HG02798 (cell line): ENCODE measurements around the gene ETV5.
A peak's percentile ranks its signal among the peaks of the same experiment; 100 is the strongest.

Experiments used
- ATAC-seq: cut with Tn5 transposase; IDR thresholded peaks from one replicate; pipeline ENCODE4 v1.9.1; 2021; ENCODE audit warnings: mild to moderate bottlenecking; ENCODE audit not compliant: unreplicated experiment, poor library complexity

The ETV5 gene

DNA sequence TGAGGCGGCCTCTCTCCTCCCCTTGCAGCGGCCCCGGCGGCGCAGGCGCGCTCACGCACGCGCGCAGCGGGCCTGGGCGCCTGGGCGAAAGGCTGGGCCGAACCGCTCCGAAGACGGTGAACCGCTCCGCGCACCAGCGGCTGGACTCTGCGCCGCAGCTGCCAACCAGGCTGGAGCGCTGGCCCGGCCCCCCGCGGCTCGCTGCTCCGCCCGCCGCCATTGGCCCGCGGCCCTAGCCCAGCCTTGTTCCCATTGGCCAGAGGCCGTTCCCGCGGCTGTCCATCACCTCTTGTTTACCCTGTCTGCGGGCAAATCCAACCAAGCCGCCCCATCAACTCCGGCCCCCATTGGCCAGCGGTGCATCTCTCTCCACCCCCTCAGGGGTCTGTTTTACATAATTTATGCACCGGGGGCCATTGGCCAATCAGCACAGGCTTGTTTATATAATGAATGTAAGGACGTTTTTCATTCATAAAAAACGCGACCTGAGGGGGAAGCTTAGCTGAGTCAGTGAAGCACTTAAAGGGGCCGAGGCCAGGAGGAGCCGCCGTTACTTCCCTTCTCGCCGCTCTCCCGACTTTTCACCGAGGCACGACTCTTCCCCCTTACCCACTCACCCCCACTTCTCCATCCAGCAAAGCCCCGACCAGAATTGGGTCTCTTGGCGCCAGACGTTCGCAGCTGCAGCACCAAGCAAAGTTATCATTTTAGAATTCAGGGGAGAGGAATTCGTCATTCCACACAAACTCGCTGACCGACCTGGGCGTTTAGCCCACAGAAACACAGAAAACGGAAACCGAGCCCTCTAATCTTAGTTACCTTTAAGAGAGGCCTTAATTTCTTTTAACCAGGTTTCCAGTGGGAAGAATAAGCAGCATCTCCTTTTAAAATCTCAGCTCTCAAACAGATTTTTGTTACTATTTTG is at the start of gene ETV5:
Gene ETV5, minus strand, starts transcription at position 149 of the 925 bp plus-strand sequence. CDS start 3,221 bp downstream, outside the sequence.
- peak; percentile 98 for ATAC-seq

DNA sequence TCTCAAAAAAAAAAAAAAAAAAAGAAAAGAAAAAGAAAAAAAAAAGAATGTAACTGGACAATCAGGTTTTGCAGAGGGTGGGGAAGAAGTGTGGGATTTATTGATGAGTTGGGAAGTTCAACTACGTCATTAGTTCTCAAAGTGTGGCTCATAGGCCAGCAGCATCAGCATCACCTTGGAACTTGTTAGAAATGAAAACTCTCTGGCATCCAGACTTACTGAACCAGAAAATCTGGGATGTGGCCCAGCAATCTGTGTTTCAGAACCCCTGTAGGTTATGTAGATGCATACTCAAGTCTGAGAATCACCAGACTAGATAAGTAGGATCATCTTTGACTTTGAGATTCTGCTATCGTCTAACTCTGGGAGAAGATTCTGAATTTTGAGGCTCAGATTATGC is 45.8 kb upstream of the ETV5 start:
- no peak for ATAC-seq

GRCh38 chr3:186152889-186153292 is 44.0 kb upstream of the ETV5 start:
- ATAC-seq = peak; percentile 87

GRCh38 chr3:186152361-186152798 is 43.5 kb upstream of the ETV5 start:
- peak; percentile 21 for ATAC-seq

DNA sequence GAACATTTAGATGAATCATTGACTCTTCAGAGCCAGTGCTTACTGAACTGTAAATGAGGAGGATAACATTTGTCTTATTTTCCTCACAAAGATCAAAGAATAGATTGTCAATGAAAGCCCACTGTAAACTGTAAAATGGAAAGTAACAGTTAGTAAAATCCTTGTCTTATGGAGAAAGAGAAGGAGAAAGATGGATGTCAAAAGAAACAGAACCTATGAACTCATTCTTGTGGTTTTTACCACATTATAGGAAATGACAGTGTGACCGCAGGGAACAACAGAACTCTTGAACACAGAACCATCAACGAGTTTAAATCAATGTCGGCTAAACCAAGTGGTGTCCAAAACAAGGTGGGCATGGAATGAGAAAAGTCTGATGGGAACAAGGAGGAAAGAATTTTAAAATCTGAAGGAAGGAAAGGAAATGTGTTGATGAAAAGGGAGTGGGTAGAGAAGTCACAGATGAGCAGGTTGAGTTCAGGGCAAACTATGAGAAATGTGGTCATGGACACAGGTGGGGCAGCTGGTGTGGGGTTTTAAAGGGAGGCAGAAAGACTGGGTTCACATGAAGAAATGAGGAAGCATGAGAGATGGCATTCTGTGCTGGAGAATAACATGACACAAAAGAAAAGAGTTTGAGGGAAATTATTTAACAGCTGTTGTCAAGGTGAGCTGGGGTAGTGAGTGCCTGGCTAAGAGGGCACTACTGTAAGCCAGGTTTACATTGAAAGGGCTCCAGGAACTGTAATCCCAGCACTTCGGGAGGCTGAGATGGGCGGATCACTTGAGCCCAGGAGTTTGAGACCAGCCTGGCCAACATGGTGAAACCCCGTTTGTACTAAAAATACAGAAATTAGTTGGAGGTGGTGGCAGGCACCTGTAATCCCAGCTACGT is 42.4 kb upstream of the ETV5 start:
- no peak for ATAC-seq

DNA sequence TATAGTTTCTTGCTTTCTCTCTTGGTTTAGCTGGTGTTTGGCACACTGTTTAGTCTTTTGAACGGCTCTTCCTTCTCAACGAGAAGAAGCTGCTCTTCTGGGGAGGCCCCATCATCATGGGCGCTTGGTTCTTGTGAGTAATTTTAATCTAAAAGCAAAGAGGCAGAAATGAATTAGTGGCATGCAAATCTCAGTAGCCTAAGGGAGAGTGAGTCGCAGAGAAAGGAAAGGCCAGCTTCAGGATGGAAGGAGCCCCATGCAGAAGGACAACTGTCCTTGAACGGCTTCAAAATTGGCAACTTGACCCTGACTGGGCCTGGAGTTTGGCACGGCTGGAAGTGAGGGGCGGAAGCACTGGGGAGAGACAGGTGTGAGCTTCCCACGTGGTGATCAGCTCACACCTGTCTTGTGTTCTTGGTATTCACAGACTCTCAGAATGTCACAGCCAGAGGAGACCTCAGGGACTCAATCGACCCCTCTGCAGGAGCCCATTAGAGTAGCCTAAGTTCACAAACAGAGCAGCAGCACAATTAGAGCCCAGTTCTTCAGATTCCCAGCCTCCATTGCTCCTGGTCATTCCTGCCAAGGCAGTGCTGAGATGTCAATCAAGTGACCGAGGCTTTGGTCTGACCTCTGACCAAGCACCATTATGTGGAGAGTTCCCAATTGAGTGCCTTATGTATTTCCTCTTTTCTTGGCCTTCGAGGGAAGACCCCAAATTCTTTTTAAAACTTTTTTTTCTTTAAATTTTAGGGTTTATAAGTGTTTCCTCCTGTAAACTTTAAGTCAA is 41.3 kb upstream of the ETV5 start:
- ATAC-seq = no peak

DNA sequence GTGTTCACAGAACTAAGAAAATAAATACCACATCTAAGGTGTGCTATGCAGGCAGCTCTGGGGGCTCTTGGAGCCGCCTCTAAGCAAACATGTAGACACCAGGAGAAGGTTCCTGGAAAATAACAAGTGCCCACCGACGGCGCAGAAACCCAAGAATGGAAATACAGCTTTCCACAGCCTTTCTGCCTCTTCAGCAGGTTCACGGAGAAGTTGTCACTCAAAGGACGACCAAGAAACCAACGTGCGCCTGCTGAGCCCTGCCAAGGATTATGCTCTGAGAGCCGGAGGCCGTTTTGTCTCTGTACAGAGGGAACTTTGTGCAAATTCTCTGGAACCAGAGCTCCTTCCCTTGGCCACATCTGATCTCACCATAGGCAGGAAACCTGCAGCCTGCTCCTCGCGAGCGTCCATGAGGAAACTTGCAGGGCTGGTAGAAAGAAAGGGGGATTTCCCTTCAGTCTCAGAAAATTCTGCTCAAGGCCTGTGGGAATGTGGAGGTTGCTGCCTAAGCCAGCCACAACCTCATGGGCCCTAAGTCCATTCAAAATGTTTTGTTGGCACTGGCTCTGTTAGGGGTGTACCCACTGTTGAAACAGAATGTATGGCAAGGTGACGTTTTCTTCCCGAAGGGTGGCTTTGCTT is 40.6 kb upstream of the ETV5 start:
- ATAC-seq = no peak

DNA sequence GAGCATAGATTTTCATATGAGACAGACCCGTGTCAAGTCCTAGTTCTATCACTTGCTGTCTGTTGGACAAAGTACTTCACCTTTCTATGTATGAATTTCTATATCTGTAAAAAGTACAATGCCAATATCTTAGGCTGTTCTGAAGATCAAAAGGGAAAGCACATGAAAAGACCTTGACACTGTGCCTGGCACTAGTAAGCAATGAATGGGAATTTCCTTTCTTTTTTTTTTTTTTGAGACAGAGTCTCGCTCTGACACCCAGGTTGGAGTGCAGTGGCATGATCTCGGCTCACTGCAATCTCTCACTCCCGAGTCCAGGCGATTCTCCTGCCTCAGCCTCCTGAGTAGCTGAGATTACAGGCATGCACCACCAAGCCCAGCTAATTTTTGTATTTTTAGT is 35.4 kb upstream of the ETV5 start:
- no peak for ATAC-seq

DNA sequence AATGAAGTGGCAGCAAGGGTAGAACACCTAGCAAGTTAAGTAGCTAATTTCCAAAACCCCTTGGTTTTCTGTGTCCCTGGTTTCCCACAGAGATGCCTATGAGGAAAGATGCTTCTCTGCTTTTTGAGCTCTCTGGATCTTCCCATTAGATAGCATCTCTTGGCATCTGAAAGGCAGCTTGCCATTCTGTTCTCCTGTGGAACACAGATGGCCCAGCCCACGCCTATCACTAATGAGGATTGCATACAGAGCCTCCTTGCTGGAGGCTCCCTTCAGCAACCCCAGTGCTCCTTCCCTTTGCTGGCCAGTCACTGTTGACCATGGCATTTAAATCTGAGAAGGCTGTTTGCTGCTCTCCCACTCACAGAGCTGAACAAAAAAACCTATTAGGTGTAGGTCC is 34.4 kb upstream of the ETV5 start:
- ATAC-seq = no peak

GRCh38 chr3:186142393-186142932 is 33.6 kb upstream of the ETV5 start:
- ATAC-seq = no peak

- ATAC-seq = no peak
Observed at GRCh38 chr3:186141790-186142189, 32.9 kb upstream of the ETV5 start.

DNA sequence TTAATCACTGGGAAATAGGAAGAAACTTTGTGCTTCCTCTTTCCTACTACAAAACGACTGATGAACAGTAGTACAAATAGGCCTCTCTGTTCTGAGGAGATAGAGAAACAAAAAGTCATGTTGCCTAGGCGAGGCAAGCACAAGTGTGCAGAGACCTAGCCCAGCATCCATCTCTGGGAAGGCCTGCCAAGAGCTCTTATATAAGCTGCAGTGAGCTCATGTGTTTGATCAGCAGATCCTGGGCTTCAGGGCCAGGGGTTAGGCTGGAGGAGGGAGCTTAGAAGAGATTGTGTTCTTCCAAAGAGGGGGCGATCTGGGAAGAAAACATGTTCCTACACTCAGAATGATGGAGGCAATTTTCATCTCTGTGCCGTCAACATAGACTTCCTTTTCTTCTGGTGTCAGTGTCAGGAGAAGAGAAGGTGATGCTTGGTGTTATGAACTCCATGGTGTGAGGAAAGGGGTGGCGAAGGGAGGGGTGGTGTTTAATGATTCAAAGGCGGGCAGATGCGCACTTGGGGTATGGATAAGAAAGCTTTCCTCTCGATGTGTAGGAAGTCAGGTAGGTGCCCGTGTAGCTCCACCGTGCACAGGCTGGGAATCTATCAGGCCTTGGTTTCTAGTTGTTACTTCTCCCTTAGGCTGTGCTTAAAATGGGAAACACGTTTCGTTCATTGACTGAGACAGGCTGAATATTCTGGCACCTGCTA is 29.5 kb upstream of the ETV5 start:
- no peak for ATAC-seq

DNA sequence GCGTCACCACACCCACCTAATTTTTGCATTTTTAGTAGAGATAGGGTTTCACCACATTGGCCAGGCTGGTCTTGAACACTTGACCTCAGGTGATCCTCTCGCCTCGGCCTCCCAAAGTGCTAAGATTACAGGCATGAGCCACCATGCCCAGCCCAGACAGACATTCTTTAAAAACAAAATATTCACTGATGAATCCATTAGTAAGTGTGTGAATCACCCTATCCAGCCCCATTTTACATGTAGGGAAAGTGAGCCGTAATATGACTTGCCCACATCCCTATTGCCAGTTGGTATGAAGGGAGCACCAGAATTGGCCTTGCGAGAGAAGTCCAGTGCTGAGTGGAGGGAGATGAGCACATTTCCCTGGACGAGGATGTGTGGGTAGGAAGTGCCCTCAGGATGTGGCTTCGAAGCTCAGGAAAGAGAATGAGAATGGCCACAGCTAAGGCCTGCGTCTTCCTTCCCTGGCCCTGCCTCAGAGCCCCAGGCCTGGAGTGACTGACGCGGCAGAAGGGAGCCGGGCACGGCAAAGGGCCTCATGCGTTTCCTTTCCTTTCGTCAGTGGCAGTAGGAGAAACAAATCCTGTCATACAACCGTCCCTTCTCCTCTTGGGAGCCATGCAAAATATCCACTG is 28.3 kb upstream of the ETV5 start:
- ATAC-seq = no peak

- no peak for ATAC-seq
Observed at GRCh38 chr3:186133980-186134379, 25.1 kb upstream of the ETV5 start.

DNA sequence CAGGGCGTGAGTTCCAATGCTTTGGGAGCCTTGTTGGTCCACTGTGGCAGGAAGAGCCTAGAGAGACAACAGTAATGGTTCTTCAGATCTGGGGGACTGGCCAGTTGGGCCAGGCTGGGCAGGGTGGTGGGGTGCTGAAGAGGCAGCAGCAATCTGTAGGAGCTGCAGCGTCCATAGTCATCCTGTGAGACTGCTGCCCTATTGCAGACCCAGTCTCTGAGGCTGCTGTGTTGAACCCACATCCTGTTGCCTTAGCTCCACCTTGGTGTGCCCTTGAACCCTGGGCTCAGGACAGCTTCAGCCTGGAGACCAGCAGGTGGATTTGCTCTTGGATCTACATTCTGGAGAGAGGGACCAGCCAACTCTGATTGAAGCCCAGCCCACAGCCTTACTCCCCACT is 23.6 kb upstream of the ETV5 start:
- ATAC-seq = no peak

GRCh38 chr3:186129206-186129605 is 20.3 kb upstream of the ETV5 start:
- ATAC-seq = no peak

GRCh38 chr3:186128158-186128557 is 19.3 kb upstream of the ETV5 start:
- no peak for ATAC-seq

DNA sequence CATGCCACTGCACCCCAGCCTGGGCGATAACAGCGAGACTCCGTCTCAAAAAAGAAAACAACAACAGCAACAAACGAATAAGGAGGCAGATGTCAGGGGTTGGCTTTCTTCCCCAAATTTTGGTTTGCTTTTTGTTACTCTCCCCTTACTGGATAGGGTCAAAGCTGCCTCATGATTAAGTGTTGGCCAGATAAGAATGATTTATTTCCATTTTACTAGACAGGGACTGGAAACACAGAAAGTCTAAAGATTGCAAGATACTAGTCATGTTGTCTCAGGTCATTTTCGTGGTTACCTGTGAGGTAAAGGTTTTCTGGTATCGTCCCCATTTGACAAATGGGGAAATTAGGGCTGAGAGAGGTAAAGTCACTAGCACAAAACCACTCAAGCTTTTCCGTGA is 18.6 kb upstream of the ETV5 start:
- no peak for ATAC-seq

- ATAC-seq = no peak
Observed at GRCh38 chr3:186125118-186125517, 16.2 kb upstream of the ETV5 start.
